Heart left ventricle (tissue), 13 donors: ENCODE results near the gene HDLBP.

Experiments used
- POLR2A ChIP-seq, 2 donors: fragments of 450-650 bp; IDR thresholded peaks; one replicate each; pipeline ENCODE4 v1.6.1; 2017; ENCODE audit warnings: antibody characterized with exemption in 2 of 2, mild to moderate bottlenecking in 2 of 2, moderate library complexity in 2 of 2
- TF ChIP-seq, protein P1 (sequence below), 12 donors: fragments of 200-600 bp; sonication (generic) in 4 of 12; IDR thresholded peaks; one replicate each; pipeline versions ENCODE4 v1.5.0 to v1.8.0; 2018 to 2022; ENCODE audit warnings: antibody characterized with exemption in 12 of 12, mild to moderate bottlenecking in 5 of 12
- donor health status: ischemic (EF 13 %, LVEDD 7.1; RV severe dilation, severe dysfunction).
- donor health status: DM: no; HTN: yes; CAD: no.
- donor health status: DM: no; HTN: no; CAD: no.
- donor health status: ischemic (EF 25% LVEDD 6.9; RV normal size, moderate dysfunction).
- donor health status: ischemic (EF 25% LVEDD 5.7; RV mildly dilated, moderate dysfunction).
- donor health status: ischemic (EF 35%, LVEDD 5.7; RV mildly dilated, moderate dysfunction).
- donor health status: nonischemic (EF 11% LVEDD 7.7; RV severe dilation, severe dysfunction).
- donor health status: DM: yes; HTN: yes; CAD: no.
- donor health status: PGD.
- donor health status: ischemic (EF 29% LVEDD 5.4; RV normal size, mild dysfunction).
- donor health status: nonischemic (EF 23%, LVEDD 6.1; RV moderate dilation, normal function).

DNA sequence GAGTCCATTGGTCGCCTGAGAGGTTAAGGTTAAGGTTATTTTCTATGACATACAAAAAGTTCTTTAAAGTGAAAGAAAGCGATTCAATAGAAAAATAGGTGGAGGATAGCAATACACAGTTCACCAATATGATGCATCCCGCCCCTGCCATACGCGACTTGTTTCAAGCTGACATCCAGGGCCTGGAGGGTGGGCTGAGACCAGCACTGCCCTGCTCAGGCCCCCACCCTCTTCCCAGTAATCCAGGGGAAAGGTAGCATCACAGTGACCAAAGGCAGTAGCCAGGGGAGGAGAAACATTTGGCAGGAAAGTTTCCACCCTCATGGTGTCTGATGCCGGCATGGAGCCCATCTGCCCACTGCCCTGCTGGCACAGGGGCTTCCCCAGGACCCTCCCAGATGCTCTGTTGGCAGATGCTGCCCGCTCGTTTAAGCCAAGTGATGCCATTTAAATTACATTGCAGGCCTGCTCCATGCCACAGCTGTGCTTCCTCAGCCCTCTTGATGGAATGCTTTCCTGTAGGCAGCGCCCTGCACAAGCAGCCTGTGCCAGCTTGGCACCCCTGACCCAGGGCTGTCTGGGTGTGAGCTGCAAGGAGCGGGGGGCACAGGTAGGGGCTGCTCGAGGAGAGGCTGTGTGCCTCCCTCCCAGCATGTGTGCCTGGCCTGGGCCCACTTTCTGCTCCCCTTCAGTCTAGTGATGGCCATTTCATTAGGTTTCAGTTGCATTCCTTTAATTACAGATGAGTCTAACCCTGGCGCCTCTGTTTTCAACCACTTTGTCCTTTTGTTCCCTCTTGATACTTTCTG is 137.7 kb downstream of the HDLBP start:
- TF ChIP-seq, protein P1, sequence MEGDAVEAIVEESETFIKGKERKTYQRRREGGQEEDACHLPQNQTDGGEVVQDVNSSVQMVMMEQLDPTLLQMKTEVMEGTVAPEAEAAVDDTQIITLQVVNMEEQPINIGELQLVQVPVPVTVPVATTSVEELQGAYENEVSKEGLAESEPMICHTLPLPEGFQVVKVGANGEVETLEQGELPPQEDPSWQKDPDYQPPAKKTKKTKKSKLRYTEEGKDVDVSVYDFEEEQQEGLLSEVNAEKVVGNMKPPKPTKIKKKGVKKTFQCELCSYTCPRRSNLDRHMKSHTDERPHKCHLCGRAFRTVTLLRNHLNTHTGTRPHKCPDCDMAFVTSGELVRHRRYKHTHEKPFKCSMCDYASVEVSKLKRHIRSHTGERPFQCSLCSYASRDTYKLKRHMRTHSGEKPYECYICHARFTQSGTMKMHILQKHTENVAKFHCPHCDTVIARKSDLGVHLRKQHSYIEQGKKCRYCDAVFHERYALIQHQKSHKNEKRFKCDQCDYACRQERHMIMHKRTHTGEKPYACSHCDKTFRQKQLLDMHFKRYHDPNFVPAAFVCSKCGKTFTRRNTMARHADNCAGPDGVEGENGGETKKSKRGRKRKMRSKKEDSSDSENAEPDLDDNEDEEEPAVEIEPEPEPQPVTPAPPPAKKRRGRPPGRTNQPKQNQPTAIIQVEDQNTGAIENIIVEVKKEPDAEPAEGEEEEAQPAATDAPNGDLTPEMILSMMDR (IDR thresholded peaks at IDR 0.05), result no peak
- TF ChIP-seq POLR2A (IDR thresholded peaks at IDR 0.05), result no peak
